K562 (cell line): Measurements from ENCODE around the gene PRKAA1. TPM values are rescaled to one million over a fixed set of nuclear protein-coding genes. Genes with fewer than 3 reads are reported as not detected.

Source experiments
- HDAC2 ChIP-seq: fragments of 450-650 bp; IDR thresholded peaks from 2 replicates; pipeline ENCODE4 v1.6.1; 2016; ENCODE audit warnings: mild to moderate bottlenecking
- KDM1A ChIP-seq, 2 experiments: fragments of 450-650 bp; IDR thresholded peaks; 2 replicates each; pipeline ENCODE4 v1.6.1; 2016; ENCODE audit warnings: mild to moderate bottlenecking in 2 of 2
- RAD21 ChIP-seq, 2 experiments: fragments of 250-450 bp in 1 of 2; fragments of 450-650 bp in 1 of 2; sonication (Bioruptor Pico) in 1 of 2; formaldehyde crosslinking in 1 of 2; IDR thresholded peaks in 1 of 2; conservative IDR thresholded peaks in 1 of 2; 2 replicates each; pipeline versions ENCODE4 v1.4.0 to v1.8.0; 2020 to 2022; ENCODE audit warnings: mild to moderate bottlenecking in 2 of 2, moderate library complexity in 1 of 2
- SMARCB1 ChIP-seq: IDR thresholded peaks from 2 replicates; pipeline ENCODE4 v1.6.1; 2011; ENCODE audit warnings: improper control_type of control experiment, low read depth; ENCODE audit not compliant: insufficient read length
- SMC3 ChIP-seq: conservative IDR thresholded peaks from 2 replicates; pipeline ENCODE4 v1.6.1; 2011; ENCODE audit warnings: low read depth, low read length, improper control_type of control experiment; ENCODE audit not compliant: insufficient read depth
- TRIM28 ChIP-seq: fragments of 450-650 bp; IDR thresholded peaks from 2 replicates; pipeline ENCODE4 v1.6.1; 2017
- ZNF639 ChIP-seq, 2 experiments: fragments of 200-800 bp in 1 of 2; sonication (Bioruptor generic) in 1 of 2; sonication (generic) in 1 of 2; formaldehyde crosslinking in 1 of 2; IDR thresholded peaks in 1 of 2; conservative IDR thresholded peaks in 1 of 2; 2 replicates each; pipeline versions ENCODE4 v1.5.0 to v1.6.1; 2016 to 2020; ENCODE audit warnings: missing compliant biosample characterization in 1 of 2, missing genetic modification characterization in 1 of 2, missing genetic modification reagents in 1 of 2
- ZNF785 ChIP-seq: fragments of 250-450 bp; sonication (Bioruptor Pico); IDR thresholded peaks from 2 replicates; pipeline ENCODE4 v1.4.0; 2020; ENCODE audit warnings: mild to moderate bottlenecking
- polyA plus RNA-seq, 8 experiments: library from polyadenylated mRNA; depleted of rRNA in 4 of 8; stranded (reverse) in 5 of 8; unstranded in 3 of 8; fragments of >200 nt; fragmentation: Nextera tagmentation in 2 of 8; fragmentation: Illumina TruSeq in 1 of 8; extraction: Ambion mirVana in 2 of 8; extraction: Trizol in 1 of 8; gene quantifications; 2 replicates each; pipeline versions ENCODE4 v1.2.1 to v1.2.3, GENCODE V29; 2011 to 2014; ENCODE audit warnings: inconsistent platforms in 1 of 8, missing spikeins in 1 of 8
- total RNA-seq, 7 experiments: library from RNA; depleted of rRNA in 6 of 7; stranded (reverse); fragments of >200 nt in 6 of 7; fragmentation: Illumina TruSeq in 2 of 7; extraction: Trizol in 2 of 7; gene quantifications; 2 replicates each; pipeline versions ENCODE4 v1.2.1 to v1.2.3, GENCODE V29; 2011 to 2021; ENCODE audit warnings: low replicate concordance in 1 of 7
- TF ChIP-seq, protein P1 (sequence below), 2 experiments: fragments of 450-650 bp; formaldehyde crosslinking in 1 of 2; IDR thresholded peaks; 2 replicates each; pipeline versions ENCODE4 v1.4.0 to v1.6.1; 2014 to 2020; ENCODE audit warnings: mild to moderate bottlenecking in 2 of 2, borderline replicate concordance in 1 of 2, low read depth in 1 of 2

PRKAA1 gene
- total and polyA plus RNA-seq, 9 of the 15 experiments (the other 6 are each of a cell fraction or from before 2014, with no cell fraction given): 24.5 to 84.0 (median 51.4) TPM

DNA sequence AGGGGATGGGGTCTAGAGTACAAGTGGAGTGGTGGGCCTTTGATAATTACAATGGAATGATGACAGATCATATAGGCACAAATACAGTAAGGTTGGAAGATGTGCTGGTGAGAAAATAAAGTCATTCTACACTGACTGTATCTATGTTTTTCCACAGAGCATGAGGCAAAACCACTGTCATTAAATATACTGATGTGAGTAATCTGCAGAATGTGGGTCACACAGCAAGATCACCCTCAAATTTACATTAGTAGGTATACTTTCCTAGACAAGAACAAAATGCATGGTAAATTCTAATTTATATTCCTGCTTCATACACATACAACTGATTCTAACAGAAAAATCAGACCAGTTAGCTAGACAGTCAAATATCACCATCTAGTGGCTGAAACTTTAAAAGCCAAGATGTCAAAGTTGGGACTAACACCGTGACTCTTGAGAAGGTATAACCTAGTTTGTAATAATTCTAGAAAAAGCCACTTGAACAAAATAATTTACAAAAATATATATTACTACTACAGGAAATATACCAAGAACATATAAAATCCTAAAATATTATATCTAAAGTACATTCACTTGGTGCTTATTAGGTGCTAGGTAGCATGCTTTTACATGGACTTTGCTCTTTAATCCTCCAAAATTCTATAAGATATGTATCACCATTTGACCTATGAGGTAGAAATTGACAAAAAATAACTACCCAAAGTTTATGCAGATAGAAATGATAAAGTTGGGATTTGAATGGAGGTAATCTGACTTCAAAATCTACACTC lies 61.9 kb downstream of the PRKAA1 start (continued):
- TF ChIP-seq, protein P1, sequence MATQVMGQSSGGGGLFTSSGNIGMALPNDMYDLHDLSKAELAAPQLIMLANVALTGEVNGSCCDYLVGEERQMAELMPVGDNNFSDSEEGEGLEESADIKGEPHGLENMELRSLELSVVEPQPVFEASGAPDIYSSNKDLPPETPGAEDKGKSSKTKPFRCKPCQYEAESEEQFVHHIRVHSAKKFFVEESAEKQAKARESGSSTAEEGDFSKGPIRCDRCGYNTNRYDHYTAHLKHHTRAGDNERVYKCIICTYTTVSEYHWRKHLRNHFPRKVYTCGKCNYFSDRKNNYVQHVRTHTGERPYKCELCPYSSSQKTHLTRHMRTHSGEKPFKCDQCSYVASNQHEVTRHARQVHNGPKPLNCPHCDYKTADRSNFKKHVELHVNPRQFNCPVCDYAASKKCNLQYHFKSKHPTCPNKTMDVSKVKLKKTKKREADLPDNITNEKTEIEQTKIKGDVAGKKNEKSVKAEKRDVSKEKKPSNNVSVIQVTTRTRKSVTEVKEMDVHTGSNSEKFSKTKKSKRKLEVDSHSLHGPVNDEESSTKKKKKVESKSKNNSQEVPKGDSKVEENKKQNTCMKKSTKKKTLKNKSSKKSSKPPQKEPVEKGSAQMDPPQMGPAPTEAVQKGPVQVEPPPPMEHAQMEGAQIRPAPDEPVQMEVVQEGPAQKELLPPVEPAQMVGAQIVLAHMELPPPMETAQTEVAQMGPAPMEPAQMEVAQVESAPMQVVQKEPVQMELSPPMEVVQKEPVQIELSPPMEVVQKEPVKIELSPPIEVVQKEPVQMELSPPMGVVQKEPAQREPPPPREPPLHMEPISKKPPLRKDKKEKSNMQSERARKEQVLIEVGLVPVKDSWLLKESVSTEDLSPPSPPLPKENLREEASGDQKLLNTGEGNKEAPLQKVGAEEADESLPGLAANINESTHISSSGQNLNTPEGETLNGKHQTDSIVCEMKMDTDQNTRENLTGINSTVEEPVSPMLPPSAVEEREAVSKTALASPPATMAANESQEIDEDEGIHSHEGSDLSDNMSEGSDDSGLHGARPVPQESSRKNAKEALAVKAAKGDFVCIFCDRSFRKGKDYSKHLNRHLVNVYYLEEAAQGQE (IDR thresholded peaks at IDR 0.05; ENCODE audit: borderline replicate concordance): peak; percentile 49
- TF ChIP-seq, protein P1 (CRISPR knock-in tag; IDR thresholded peaks at IDR 0.05; ENCODE audit: low read depth): no peak
- TF ChIP-seq HDAC2: no peak
- TF ChIP-seq SMC3: 0 out of 2 replicates have a peak, but pooled peaks have one; percentile 21
- peak; percentile 73 to 86 for TF ChIP-seq RAD21 (CRISPR knock-in tag; conservative IDR thresholded peaks at IDR 0.05 in 1 of 2, IDR thresholded peaks at IDR 0.05 in 1 of 2)
- no peak for TF ChIP-seq TRIM28
- no peak for TF ChIP-seq KDM1A (IDR thresholded peaks at IDR 0.05)
- TF ChIP-seq ZNF785: no peak
- no peak for TF ChIP-seq ZNF639 (CRISPR knock-in tag; conservative IDR thresholded peaks at IDR 0.05 in 1 of 2, IDR thresholded peaks at IDR 0.05 in 1 of 2)
- TF ChIP-seq SMARCB1: no peak
